ENCODE data around the gene PLEKHN1. TPM values are rescaled to one million over a fixed set of nuclear protein-coding genes. Genes with fewer than 3 reads are reported as not detected.

Gene PLEKHN1
- total and polyA plus RNA-seq, 2 donors (not counting 3 experiments of a cell fraction or from before 2014, with no cell fraction given), result 0.29 to 0.88 TPM

DNA sequence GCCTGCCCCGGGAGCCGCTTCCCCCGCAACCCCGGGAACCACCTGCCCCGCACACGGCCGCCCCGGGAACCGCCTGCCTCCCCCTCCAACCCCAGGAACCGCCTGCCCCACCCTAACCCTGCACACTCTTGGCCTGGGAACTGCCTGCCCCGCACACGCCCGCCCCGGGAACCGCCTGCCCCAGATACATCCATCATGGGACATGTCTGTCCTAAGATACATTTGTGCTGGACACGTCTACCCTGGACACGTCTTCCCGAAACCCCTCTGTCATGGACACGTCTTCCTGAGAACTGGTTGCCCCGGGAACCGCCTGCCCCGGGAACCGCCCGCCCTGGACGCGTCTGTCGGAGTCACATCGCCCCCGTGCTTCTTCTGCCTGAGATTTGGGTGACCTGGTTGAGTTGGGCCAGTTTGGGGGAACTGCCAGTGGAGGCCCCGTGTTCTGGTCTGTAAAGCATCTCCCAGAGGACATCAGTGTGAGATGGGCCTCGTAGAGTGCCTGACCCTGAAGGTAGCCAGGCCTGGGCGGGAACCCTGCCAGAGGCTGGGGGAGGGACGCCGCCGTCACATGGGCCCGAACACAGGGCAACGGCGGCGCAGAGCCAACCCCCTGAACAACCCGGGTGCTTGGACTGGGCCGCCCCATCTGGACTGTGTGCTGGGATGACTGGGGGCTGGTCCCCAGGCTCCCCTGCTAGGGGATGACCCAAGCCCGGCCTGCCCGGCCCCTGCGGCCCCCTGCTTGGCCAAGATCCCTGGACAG, 12.0 kb downstream of the PLEKHN1 start:
- Histone ChIP-seq H3K4me1 (ENCODE audit: control insufficient read depth, extremely low read depth, insufficient read depth, low read length) (no peaks in the 10 kb centered on the region), H3K4me3 (replicated peaks in 1 of 3; ENCODE audit: insufficient read depth in 1 of 3, low read depth in 1 of 3, low read length in 3 of 3) (no peak overlapping the region), H3K9me1 (replicated peaks; ENCODE audit: control insufficient read depth, extremely low read depth, insufficient read depth, low read length) (no peaks in the 10 kb centered on the region), H4K20me1 (replicated peaks; ENCODE audit: control insufficient read depth, extremely low read depth, insufficient read depth, low read length) (no peaks in the 10 kb centered on the region), H3K9ac (replicated peaks; ENCODE audit: extremely low read depth, insufficient read depth, low read length) (no peak overlapping the region), H3K4me2 (ENCODE audit: insufficient read depth, low read length) (no peak overlapping the region), H3K9me3 (replicated peaks; ENCODE audit: control insufficient read depth, insufficient read depth, low read length) (no peaks in the 10 kb centered on the region), H3K27ac (ENCODE audit: insufficient read depth, low read depth, low read length) (no peak overlapping the region), H3K36me3 (ENCODE audit: control insufficient read depth in 2 of 2, extremely low read depth in 1 of 2, insufficient read depth in 2 of 2, low read length in 2 of 2) (no peaks in the 10 kb centered on the region), H3K79me2 (ENCODE audit: control insufficient read depth, insufficient read depth, low read length) (no peaks in the 10 kb centered on the region), H2AFZ (ENCODE audit: low read depth, low read length) (no peak overlapping the region), H3K27me3 (ENCODE audit: control insufficient read depth in 2 of 2, insufficient read depth in 2 of 2, low read length in 2 of 2) (no peaks in the 10 kb centered on the region)
- dilution Hi-C loops (cut with MboI; ENCODE audit: extremely low pct_ligation_motif_present, low sequenced_read_pairs), result no loop called here
- DNase-seq (ENCODE audit: low read depth, low spot score) (no peak), FAIRE-seq (no peak)
- intact Hi-C loops (cut with micrococcal nuclease), result no loop called here
- POLR2A ChIA-PET, result no interaction called here
- BruUV-seq (replicated peaks), result no TSS peak
- CTCF ChIA-PET, result no interaction called here
- TF ChIP-seq, protein P1, sequence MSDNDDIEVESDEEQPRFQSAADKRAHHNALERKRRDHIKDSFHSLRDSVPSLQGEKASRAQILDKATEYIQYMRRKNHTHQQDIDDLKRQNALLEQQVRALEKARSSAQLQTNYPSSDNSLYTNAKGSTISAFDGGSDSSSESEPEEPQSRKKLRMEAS (IDR thresholded peaks at IDR 0.05; ENCODE audit: insufficient read depth, insufficient read length), result no peak
- TF ChIP-seq POLR2A (IDR thresholded peaks at IDR 0.05; ENCODE audit: low read depth, low read length) (no peak), GATA2 (IDR thresholded peaks at IDR 0.05; ENCODE audit: insufficient read depth, insufficient read length, low read depth, low read length) (no peak), MYC (IDR thresholded peaks at IDR 0.05; ENCODE audit: low read depth, low read length) (no peak), EZH2 (IDR thresholded peaks at IDR 0.05; ENCODE audit: borderline replicate concordance, low read depth, low read length, severe bottlenecking) (no peak), FOS (IDR thresholded peaks at IDR 0.05; ENCODE audit: borderline replicate concordance, insufficient read depth, low read length) (no peak), JUN (IDR thresholded peaks at IDR 0.05; ENCODE audit: borderline replicate concordance, insufficient read depth, insufficient read length, low read depth) (no peak), POLR2AphosphoS5 (IDR thresholded peaks at IDR 0.05; ENCODE audit: insufficient read depth, low read depth, low read length) (no peak)
- TF ChIP-seq, protein P2, sequence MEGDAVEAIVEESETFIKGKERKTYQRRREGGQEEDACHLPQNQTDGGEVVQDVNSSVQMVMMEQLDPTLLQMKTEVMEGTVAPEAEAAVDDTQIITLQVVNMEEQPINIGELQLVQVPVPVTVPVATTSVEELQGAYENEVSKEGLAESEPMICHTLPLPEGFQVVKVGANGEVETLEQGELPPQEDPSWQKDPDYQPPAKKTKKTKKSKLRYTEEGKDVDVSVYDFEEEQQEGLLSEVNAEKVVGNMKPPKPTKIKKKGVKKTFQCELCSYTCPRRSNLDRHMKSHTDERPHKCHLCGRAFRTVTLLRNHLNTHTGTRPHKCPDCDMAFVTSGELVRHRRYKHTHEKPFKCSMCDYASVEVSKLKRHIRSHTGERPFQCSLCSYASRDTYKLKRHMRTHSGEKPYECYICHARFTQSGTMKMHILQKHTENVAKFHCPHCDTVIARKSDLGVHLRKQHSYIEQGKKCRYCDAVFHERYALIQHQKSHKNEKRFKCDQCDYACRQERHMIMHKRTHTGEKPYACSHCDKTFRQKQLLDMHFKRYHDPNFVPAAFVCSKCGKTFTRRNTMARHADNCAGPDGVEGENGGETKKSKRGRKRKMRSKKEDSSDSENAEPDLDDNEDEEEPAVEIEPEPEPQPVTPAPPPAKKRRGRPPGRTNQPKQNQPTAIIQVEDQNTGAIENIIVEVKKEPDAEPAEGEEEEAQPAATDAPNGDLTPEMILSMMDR (IDR thresholded peaks at IDR 0.05; ENCODE audit: extremely low read depth in 1 of 2, insufficient read depth in 1 of 2, low read depth in 1 of 2, low read length in 2 of 2), result no peak

Data from endothelial cell of umbilical vein (primary cell).